Stomach (tissue), 9 donors: Measurements from ENCODE around the gene PTPRM. TPM values are rescaled to one million over a fixed set of nuclear protein-coding genes. Genes with fewer than 3 reads are reported as not detected.

Source experiments
- DNase-seq, 2 donors: peaks; one replicate each; pipeline versions ENCODE4 v3.0.0 to v3.0.0-alpha.2; 2013 to 2019
- H3K27ac ChIP-seq, 5 donors: fragments of 200-600 bp in 4 of 5; sonication (generic) in 4 of 5; one replicate each; pipeline ENCODE4 v1.5.1; 2013 to 2019; ENCODE audit warnings: mild to moderate bottlenecking in 1 of 5, moderate library complexity in 1 of 5
- H3K27me3 ChIP-seq, 3 donors: fragments of 200-600 bp; sonication (generic); one replicate each; pipeline ENCODE4 v1.5.1; 2017 to 2019; ENCODE audit warnings: mixed run types in 1 of 3
- H3K36me3 ChIP-seq, 4 donors: fragments of 200-600 bp; sonication (generic); 1 replicate in 3 of 4; 2 replicates in 1 of 4; pipeline ENCODE4 v1.5.1; 2016 to 2019
- H3K4me1 ChIP-seq, 4 donors: fragments of 200-600 bp; sonication (generic); one replicate each; pipeline ENCODE4 v1.5.1; 2016 to 2019
- H3K4me3 ChIP-seq, 4 donors: fragments of 200-600 bp; sonication (generic) in 3 of 4; one replicate each; pipeline ENCODE4 v1.5.1; 2016 to 2019; ENCODE audit warnings: mild to moderate bottlenecking in 1 of 4
- H3K9me3 ChIP-seq, 4 donors: fragments of 200-600 bp; sonication (generic); one replicate each; pipeline ENCODE4 v1.5.1; 2016 to 2019
- CTCF ChIP-seq, 7 experiments: fragments of 450-650 bp in 4 of 7; fragments of 200-600 bp in 3 of 7; sonication (generic) in 3 of 7; IDR thresholded peaks; one replicate each; pipeline ENCODE4 v1.5.1; 2016 to 2019; ENCODE audit warnings: antibody characterized with exemption in 7 of 7, control low read depth in 2 of 7, mild to moderate bottlenecking in 1 of 7
- EP300 ChIP-seq: sonication (generic); formaldehyde crosslinking; IDR thresholded peaks from one replicate; pipeline ENCODE4 v1.6.1; 2017; ENCODE audit warnings: antibody characterized with exemption
- POLR2A ChIP-seq, 4 donors: fragments of 450-650 bp; IDR thresholded peaks; one replicate each; pipeline ENCODE4 v1.6.1; 2016; ENCODE audit warnings: antibody characterized with exemption in 4 of 4, control low read depth in 2 of 4, mild to moderate bottlenecking in 1 of 4, moderate library complexity in 1 of 4
- POLR2AphosphoS5 ChIP-seq, 3 donors: sonication (generic); formaldehyde crosslinking; IDR thresholded peaks; one replicate each; pipeline ENCODE4 v1.6.1; 2016; ENCODE audit warnings: antibody characterized with exemption in 3 of 3
- WGBS, 5 donors: extraction: QIAGEN DNeasy Blood & Tissue Kit in 3 of 5; methylation state at CpG; one replicate each; pipeline versions ENCODE4 v1.1.5 to v1.1.7; 2013 to 2018; 5-methylcytosine and 5-hydroxymethylcytosine counted together
- intact Hi-C: fragments of 100-400 bp; cut with DNase I; formaldehyde crosslinking; loops from one replicate; pipeline ENCODE4 v1.15.1; 2023; ENCODE audit warnings: low total_unique reads
- polyA plus RNA-seq, 3 donors: library from polyadenylated mRNA; stranded (reverse); fragments of 200-250 nt; gene quantifications; one replicate each; pipeline ENCODE4 v1.2.3, GENCODE V29; 2013
- total RNA-seq, 5 donors: library from RNA; depleted of rRNA; stranded (reverse); fragments of >200 nt; gene quantifications; one replicate each; pipeline versions ENCODE4 v1.1.0 to v1.2.3, GENCODE V29; 2014 to 2016
- donor health status: healthy with polysubstance abuse.
- donor health status: Bipolar disorder and iron deficiency.
- donor health status: healthy.

The PTPRM gene
- total and polyA plus RNA-seq, 8 donors, result 7.5 to 246 (median 58.2) TPM

GRCh38 chr18:7924616-7925015 is 357.5 kb downstream of the PTPRM start:
- H3K27ac ChIP-seq, result no peak overlapping the region
- 84 to 94% (median 92%) methylated on average over 5 of the region's 5 CpGs for WGBS, 5 donors
- no peak overlapping the region for H3K4me3 ChIP-seq
- no peaks in the 10 kb centered on the region for H3K27me3 ChIP-seq
- no peaks in the 10 kb centered on the region for H3K9me3 ChIP-seq
- H3K4me1 ChIP-seq, result peaks cover 0 to 45% (median 18%) of the 10 kb centered on the region in 4 donors
- no peak for DNase-seq
- TF ChIP-seq POLR2AphosphoS5 (IDR thresholded peaks at IDR 0.05) (no peak), CTCF (IDR thresholded peaks at IDR 0.05) (no peak), POLR2A (IDR thresholded peaks at IDR 0.05) (no peak), EP300 (no peak)
- no peaks in the 10 kb centered on the region for H3K36me3 ChIP-seq
- intact Hi-C loops, result no loop called here

- TF ChIP-seq CTCF (IDR thresholded peaks at IDR 0.05) (peak in 3 of 7 experiments; percentile 15 to 32 (median 26)), POLR2AphosphoS5 (IDR thresholded peaks at IDR 0.05) (peak in 1 of 3 donors; percentile 5), EP300 (no peak)
- WGBS, 5 donors, result 38 to 54% (median 41%) methylated on average over 4 of the region's 4 CpGs
- peak; percentile 40 to 67 for DNase-seq
These were observed 359.4 kb downstream of the PTPRM start for GRCh38 chr18:7926526-7926925.

GRCh38 chr18:7927119-7927518 is 360.0 kb downstream of the PTPRM start:
- Histone ChIP-seq H3K9me3 (no peaks in the 10 kb centered on the region), H3K4me1 (peaks cover 0 to 40% (median 16%) of the 10 kb centered on the region in 4 donors), H3K27me3 (no peaks in the 10 kb centered on the region), H3K36me3 (no peaks in the 10 kb centered on the region), H3K27ac (peak overlapping the region in 3 of 5 donors; percentile 1 to 27 (median 18)), H3K4me3 (no peak overlapping the region)
- TF ChIP-seq CTCF (IDR thresholded peaks at IDR 0.05), result no peak
- no peak for TF ChIP-seq EP300
- TF ChIP-seq POLR2A (IDR thresholded peaks at IDR 0.05), result no peak
- no peak for TF ChIP-seq POLR2AphosphoS5 (IDR thresholded peaks at IDR 0.05)
- WGBS, 5 donors, result 52 to 63% (median 58%) methylated on average over 2 of the region's 2 CpGs
- intact Hi-C loops, result no loop called here
- no peak for DNase-seq

More at GRCh38 chr18:7926526-7926925, 359.4 kb downstream of the PTPRM start:
- no peaks in the 10 kb centered on the region for H3K9me3 ChIP-seq
- H3K36me3 ChIP-seq, result no peaks in the 10 kb centered on the region
- peak overlapping the region in 3 of 5 donors; percentile 1 to 27 (median 18) for H3K27ac ChIP-seq
- no peaks in the 10 kb centered on the region for H3K27me3 ChIP-seq
- H3K4me1 ChIP-seq, result peaks cover 0 to 45% (median 18%) of the 10 kb centered on the region in 4 donors
- intact Hi-C loops, result no loop called here
- no peak overlapping the region for H3K4me3 ChIP-seq

- Histone ChIP-seq H3K27me3 (no peaks in the 10 kb centered on the region), H3K4me3 (no peak overlapping the region), H3K27ac (no peak overlapping the region), H3K36me3 (peaks cover 0 to under 1% (median 0%) of the 10 kb centered on the region in 4 donors), H3K9me3 (no peaks in the 10 kb centered on the region), H3K4me1 (peaks cover 0 to 8% (median 4%) of the 10 kb centered on the region in 4 donors)
- TF ChIP-seq POLR2A (IDR thresholded peaks at IDR 0.05) (no peak), EP300 (no peak)
- 72 to 81% (median 76%) methylated on average over 3 of the region's 3 CpGs for WGBS, 5 donors
- no peak for DNase-seq
- intact Hi-C loops, result no loop called here
These were observed 364.6 kb downstream of the PTPRM start for GRCh38 chr18:7931763-7932162.

GRCh38 chr18:7937268-7937667 is 370.2 kb downstream of the PTPRM start:
- H3K36me3 ChIP-seq, result peaks cover 0 to 8% (median 0%) of the 10 kb centered on the region in 4 donors
- 80 to 99% (median 91%) methylated on average over 10 to 13 of the region's 13 CpGs for WGBS, 5 donors
- TF ChIP-seq EP300 (no peak), POLR2AphosphoS5 (IDR thresholded peaks at IDR 0.05) (no peak), POLR2A (IDR thresholded peaks at IDR 0.05) (no peak), CTCF (IDR thresholded peaks at IDR 0.05) (no peak)

More at GRCh38 chr18:7937268-7937667, 370.2 kb downstream of the PTPRM start:
- DNase-seq, result no peak
- H3K4me3 ChIP-seq, result no peak overlapping the region
- peaks cover 0 to 11% (median 3%) of the 10 kb centered on the region in 4 donors for H3K4me1 ChIP-seq
- H3K27me3 ChIP-seq, result no peaks in the 10 kb centered on the region
- H3K27ac ChIP-seq, result no peak overlapping the region
- H3K9me3 ChIP-seq, result no peaks in the 10 kb centered on the region
- intact Hi-C loops, result no loop called here
